ENCODE results near the gene CLEC16A.

GRCh38 chr16:11183035-11183812 is 238.9 kb downstream of the CLEC16A start:
- TF ChIP-seq TAF1 (IDR thresholded peaks at IDR 0.05; ENCODE audit: low read depth, low read length) (no peak), POLR2AphosphoS5 (IDR thresholded peaks at IDR 0.05; ENCODE audit: low read depth, low read length) (no peak), POLR2A (IDR thresholded peaks at IDR 0.05; ENCODE audit: low read depth, low read length) (no peak)

Measured in GM12891 (cell line).